Gastrocnemius medialis (tissue), 4 donors: ENCODE data around the gene PRDM16. TPM values are rescaled to one million over a fixed set of nuclear protein-coding genes. Genes with fewer than 3 reads are reported as not detected.

Source experiments
- ATAC-seq, 2 donors: fragments of 150-250 bp; one replicate each; pipeline ENCODE4 v1.9.1; 2016
- DNase-seq, 2 donors: peaks; one replicate each; pipeline ENCODE4 v3.0.0-alpha.2; 2019
- H3K27ac ChIP-seq, 4 donors: fragments of 200-600 bp; sonication (generic); 1 replicate in 1 of 4; 2 replicates in 3 of 4; pipeline ENCODE4 v1.5.1; 2016 to 2018; ENCODE audit warnings: mild to moderate bottlenecking in 2 of 4, moderate library complexity in 1 of 4
- H3K27me3 ChIP-seq, 3 donors: fragments of 200-600 bp; sonication (generic) in 2 of 3; 1 replicate in 1 of 3; 2 replicates in 2 of 3; pipeline versions ENCODE4 v1.5.1 to v1.6.0; 2016 to 2019; ENCODE audit warnings: mild to moderate bottlenecking in 1 of 3, moderate library complexity in 1 of 3
- H3K36me3 ChIP-seq, 2 donors: fragments of 200-600 bp; sonication (generic) in 1 of 2; one replicate each; pipeline ENCODE4 v1.5.1; 2017 to 2018
- H3K4me1 ChIP-seq, 2 donors: fragments of 200-600 bp; sonication (generic) in 1 of 2; one replicate each; pipeline ENCODE4 v1.5.1; 2016 to 2017; ENCODE audit warnings: mild to moderate bottlenecking in 2 of 2
- H3K4me3 ChIP-seq, 4 donors: fragments of 200-600 bp; sonication (generic) in 3 of 4; 1 replicate in 1 of 4; 2 replicates in 3 of 4; pipeline ENCODE4 v1.5.1; 2016 to 2019; ENCODE audit warnings: mild to moderate bottlenecking in 2 of 4
- H3K9me3 ChIP-seq, 3 donors: fragments of 200-600 bp; sonication (generic) in 2 of 3; 1 replicate in 1 of 3; 2 replicates in 2 of 3; pipeline ENCODE4 v1.5.1; 2016 to 2019
- CTCF ChIP-seq, 5 experiments: fragments of 450-650 bp in 3 of 5; fragments of 200-600 bp in 2 of 5; sonication (generic) in 2 of 5; IDR thresholded peaks in 4 of 5; conservative IDR thresholded peaks in 1 of 5; 1 replicate in 4 of 5; 2 replicates in 1 of 5; pipeline ENCODE4 v1.5.1; 2016 to 2019; ENCODE audit warnings: antibody characterized with exemption in 5 of 5, mild to moderate bottlenecking in 3 of 5, moderate library complexity in 3 of 5
- POLR2A ChIP-seq, 2 donors: fragments of 450-650 bp; IDR thresholded peaks; one replicate each; pipeline ENCODE4 v1.6.1; 2017; ENCODE audit warnings: antibody characterized with exemption in 2 of 2, mild to moderate bottlenecking in 2 of 2, moderate library complexity in 2 of 2
- in situ Hi-C, 4 donors: fragments of 200-750 bp; cut with MboI; loops; one replicate each; pipeline versions ENCODE4 v1.15.0 to v1.8.0; 2017; ENCODE audit warnings: low sequenced_read_pairs in 4 of 4
- intact Hi-C: fragments of 100-400 bp; cut with DNase I; formaldehyde crosslinking; loops from one replicate; pipeline ENCODE4 v1.15.1; 2023; ENCODE audit warnings: low total_unique reads
- total RNA-seq, 4 donors: library from RNA; depleted of rRNA; stranded (reverse); fragments of >200 nt; gene quantifications; one replicate each; pipeline versions ENCODE4 v1.1.0 to v1.2.3, GENCODE V29; 2016

Gene PRDM16
- total RNA-seq, 4 donors from 2014 or later = 0.03 to 0.19 (median 0.17) TPM

- in situ Hi-C loops = no loop called here
- no peak for ATAC-seq
These were observed 26.5 kb upstream of the PRDM16 start for GRCh38 chr1:3042481-3042880.

GRCh38 chr1:3049164-3049563 is 19.8 kb upstream of the PRDM16 start:
- Histone ChIP-seq H3K9me3 (no peaks in the 10 kb centered on the region), H3K27me3 (peaks cover 17 to 20% (median 18%) of the 10 kb centered on the region in 3 donors)
- in situ Hi-C loops = no loop called here

More at GRCh38 chr1:3042481-3042880, 26.5 kb upstream of the PRDM16 start:
- no peak for DNase-seq
- Histone ChIP-seq H3K27me3 (peaks cover 13 to 20% (median 18%) of the 10 kb centered on the region in 3 donors), H3K9me3 (no peaks in the 10 kb centered on the region), H3K36me3 (no peaks in the 10 kb centered on the region), H3K27ac (no peak overlapping the region), H3K4me3 (no peak overlapping the region), H3K4me1 (no peaks in the 10 kb centered on the region)
- intact Hi-C loops = no loop called here
- TF ChIP-seq CTCF (IDR thresholded peaks at IDR 0.05 in 4 of 5, conservative IDR thresholded peaks at IDR 0.05 in 1 of 5) (no peak), POLR2A (IDR thresholded peaks at IDR 0.05) (no peak)

GRCh38 chr1:3049905-3050304 is 19.1 kb upstream of the PRDM16 start:
- in situ Hi-C loops (no loop called here), intact Hi-C loops (no loop called here)
- Histone ChIP-seq H3K4me1 (no peaks in the 10 kb centered on the region), H3K4me3 (no peak overlapping the region), H3K27me3 (peaks cover 21 to 26% (median 24%) of the 10 kb centered on the region in 3 donors), H3K27ac (no peak overlapping the region), H3K9me3 (no peaks in the 10 kb centered on the region), H3K36me3 (no peaks in the 10 kb centered on the region)
- ATAC-seq (no peak), DNase-seq (no peak)
- no peak for TF ChIP-seq CTCF (IDR thresholded peaks at IDR 0.05 in 4 of 5, conservative IDR thresholded peaks at IDR 0.05 in 1 of 5)
- TF ChIP-seq POLR2A (IDR thresholded peaks at IDR 0.05) = no peak

More at GRCh38 chr1:3049164-3049563, 19.8 kb upstream of the PRDM16 start:
- ATAC-seq (no peak), DNase-seq (no peak)
- Histone ChIP-seq H3K27ac (no peak overlapping the region), H3K36me3 (no peaks in the 10 kb centered on the region), H3K4me1 (no peaks in the 10 kb centered on the region), H3K4me3 (no peak overlapping the region)
- intact Hi-C loops = no loop called here
- TF ChIP-seq POLR2A (IDR thresholded peaks at IDR 0.05) (no peak), CTCF (IDR thresholded peaks at IDR 0.05 in 4 of 5, conservative IDR thresholded peaks at IDR 0.05 in 1 of 5) (no peak)

- H3K36me3 ChIP-seq = no peaks in the 10 kb centered on the region
- TF ChIP-seq POLR2A (IDR thresholded peaks at IDR 0.05) = no peak
- TF ChIP-seq CTCF (IDR thresholded peaks at IDR 0.05 in 4 of 5, conservative IDR thresholded peaks at IDR 0.05 in 1 of 5) = no peak
- intact Hi-C loops = no loop called here
- no peak overlapping the region for H3K4me3 ChIP-seq
- peaks cover 19 to 29% (median 21%) of the 10 kb centered on the region in 3 donors for H3K27me3 ChIP-seq
- in situ Hi-C loops = no loop called here
- DNase-seq = no peak
- no peak overlapping the region for H3K27ac ChIP-seq
- no peak for ATAC-seq
- no peaks in the 10 kb centered on the region for H3K4me1 ChIP-seq
- no peaks in the 10 kb centered on the region for H3K9me3 ChIP-seq
These were observed 18.4 kb upstream of the PRDM16 start for GRCh38 chr1:3050603-3051002.
